Liver (tissue), 9 donors: Measurements from ENCODE around the gene DMD. TPM values are rescaled to one million over a fixed set of nuclear protein-coding genes. Genes with fewer than 3 reads are reported as not detected.

Source experiments
- DNase-seq: peaks from one replicate; pipeline ENCODE4 v3.0.0-alpha.2; 2017; ENCODE audit warnings: low spot score
- H3K27ac ChIP-seq, 2 donors: one replicate each; pipeline ENCODE4 v1.7.0; 2013; ENCODE audit warnings: inconsistent platforms in 2 of 2, low read length in 2 of 2, control low read depth in 1 of 2, low read depth in 1 of 2, mild to moderate bottlenecking in 1 of 2
- H3K27me3 ChIP-seq, 4 donors: one replicate each; pipeline versions ENCODE4 v1.6.1 to v1.7.0; 2013; ENCODE audit warnings: low read length in 3 of 4, inconsistent platforms in 1 of 4, mild to moderate bottlenecking in 1 of 4, moderate library complexity in 1 of 4; ENCODE audit not compliant: control insufficient read depth in 4 of 4, insufficient read depth in 4 of 4
- H3K36me3 ChIP-seq, 4 donors: one replicate each; pipeline versions ENCODE4 v1.6.1 to v1.7.0; 2013; ENCODE audit warnings: low read length in 3 of 4, mild to moderate bottlenecking in 3 of 4, low read depth in 1 of 4, moderate library complexity in 1 of 4; ENCODE audit not compliant: control insufficient read depth in 4 of 4, insufficient read depth in 3 of 4
- H3K4me1 ChIP-seq, 4 donors: one replicate each; pipeline versions ENCODE4 v1.6.1 to v1.7.0; 2013; ENCODE audit warnings: low read length in 3 of 4, mild to moderate bottlenecking in 3 of 4, moderate library complexity in 1 of 4; ENCODE audit not compliant: control insufficient read depth in 4 of 4, insufficient read depth in 4 of 4
- H3K4me3 ChIP-seq, 3 donors: one replicate each; pipeline versions ENCODE4 v1.6.1 to v1.7.0; 2013; ENCODE audit warnings: low read length in 3 of 3, control low read depth in 1 of 3, low read depth in 1 of 3, mild to moderate bottlenecking in 1 of 3
- H3K9ac ChIP-seq, 2 donors: one replicate each; pipeline ENCODE4 v1.7.0; 2013; ENCODE audit warnings: low read length in 2 of 2, mild to moderate bottlenecking in 2 of 2, moderate library complexity in 2 of 2, control low read depth in 1 of 2, low read depth in 1 of 2
- H3K9me3 ChIP-seq, 4 donors: one replicate each; pipeline versions ENCODE4 v1.6.1 to v1.7.0; 2013; ENCODE audit warnings: low read length in 3 of 4; ENCODE audit not compliant: control insufficient read depth in 4 of 4
- EGR1 ChIP-seq, 2 donors: IDR thresholded peaks; 2 replicates each; pipeline ENCODE4 v1.6.1; 2016 to 2018; ENCODE audit warnings: antibody characterized with exemption in 2 of 2, low read depth in 2 of 2
- FOXA1 ChIP-seq: IDR thresholded peaks from 2 replicates; pipeline ENCODE4 v1.6.1; 2016; ENCODE audit warnings: antibody characterized with exemption
- FOXA2 ChIP-seq: IDR thresholded peaks from 2 replicates; pipeline ENCODE4 v1.6.1; 2016; ENCODE audit warnings: antibody characterized with exemption
- GABPA ChIP-seq, 2 donors: IDR thresholded peaks in 1 of 2; conservative IDR thresholded peaks in 1 of 2; 2 replicates each; pipeline ENCODE4 v1.6.1; 2016; ENCODE audit warnings: antibody characterized with exemption in 2 of 2, mild to moderate bottlenecking in 1 of 2, moderate library complexity in 1 of 2
- HNF4A ChIP-seq, 2 donors: conservative IDR thresholded peaks; 2 replicates each; pipeline ENCODE4 v1.6.1; 2016; ENCODE audit warnings: antibody characterized with exemption in 2 of 2, mild to moderate bottlenecking in 2 of 2
- JUND ChIP-seq, 2 donors: IDR thresholded peaks; 2 replicates each; pipeline ENCODE4 v1.6.1; 2016; ENCODE audit warnings: antibody characterized with exemption in 2 of 2
- MAX ChIP-seq: IDR thresholded peaks from 2 replicates; pipeline ENCODE4 v1.6.1; 2016; ENCODE audit warnings: antibody characterized with exemption
- NR2F2 ChIP-seq: IDR thresholded peaks from 2 replicates; pipeline ENCODE4 v1.6.1; 2016; ENCODE audit warnings: antibody characterized with exemption
- REST ChIP-seq: IDR thresholded peaks from 2 replicates; pipeline ENCODE4 v1.6.1; 2016; ENCODE audit warnings: antibody characterized with exemption, mild to moderate bottlenecking
- RXRA ChIP-seq, 2 donors: IDR thresholded peaks; 2 replicates each; pipeline ENCODE4 v1.6.1; 2017 to 2018; ENCODE audit warnings: antibody characterized with exemption in 2 of 2, mild to moderate bottlenecking in 1 of 2
- SP1 ChIP-seq: IDR thresholded peaks from 2 replicates; pipeline ENCODE4 v1.6.1; 2018; ENCODE audit warnings: antibody characterized with exemption, mild to moderate bottlenecking
- TAF1 ChIP-seq: conservative IDR thresholded peaks from 2 replicates; pipeline ENCODE4 v1.6.1; 2016; ENCODE audit warnings: antibody characterized with exemption, mild to moderate bottlenecking
- YY1 ChIP-seq: IDR thresholded peaks from 2 replicates; pipeline ENCODE4 v1.6.1; 2016; ENCODE audit warnings: antibody characterized with exemption, mild to moderate bottlenecking
- ZBTB33 ChIP-seq: IDR thresholded peaks from 2 replicates; pipeline ENCODE4 v1.6.1; 2016; ENCODE audit warnings: antibody characterized with exemption
- WGBS: extraction: QIAGEN DNeasy Blood & Tissue Kit; methylation state at CpG from one replicate; pipeline ENCODE4 v1.1.7; 2013; 5-methylcytosine and 5-hydroxymethylcytosine counted together
- polyA plus RNA-seq, 2 donors: library from polyadenylated mRNA; stranded (reverse) in 1 of 2; unstranded in 1 of 2; fragments of 200-250 nt in 1 of 2; fragments of >200 nt in 1 of 2; fragmentation: Nextera tagmentation in 1 of 2; extraction: Ambion mirVana in 1 of 2; gene quantifications; one replicate each; pipeline versions ENCODE4 v1.2.1 to v1.2.3, GENCODE V29; 2013 to 2015
- total RNA-seq, 2 donors: library from RNA; depleted of rRNA; stranded (reverse); fragments of >200 nt; gene quantifications; one replicate each; pipeline ENCODE4 v1.2.3, GENCODE V29; 2014
- donor health status: healthy.
- donor health status: healthy.
- donor health status: healthy.
- donor health status: healthy.
- donor health status: healthy.

The DMD gene
- total and polyA plus RNA-seq, 4 donors, result 14.6 to 61.9 (median 23.9) TPM

- Histone ChIP-seq H3K4me1 (no peaks in the 10 kb centered on the region), H3K9ac (no peak overlapping the region), H3K9me3 (no peaks in the 10 kb centered on the region), H3K27ac (no peak overlapping the region), H3K4me3 (no peak overlapping the region), H3K27me3 (no peaks in the 10 kb centered on the region), H3K36me3 (no peaks in the 10 kb centered on the region)
- DNase-seq, result no peak
- no peak for TF ChIP-seq FOXA1
- no peak for TF ChIP-seq ZBTB33
- 73% methylated on average over 5 of the region's 5 CpGs for WGBS
Measured at GRCh38 chrX:32525234-32525633, 686.1 kb downstream of the DMD start.

GRCh38 chrX:32524385-32524784 lies 687.0 kb downstream of the DMD start:
- Histone ChIP-seq H3K27me3 (no peaks in the 10 kb centered on the region), H3K9ac (no peak overlapping the region), H3K36me3 (no peaks in the 10 kb centered on the region), H3K27ac (no peak overlapping the region), H3K4me1 (no peaks in the 10 kb centered on the region), H3K4me3 (no peak overlapping the region), H3K9me3 (no peaks in the 10 kb centered on the region)
- no peak for TF ChIP-seq RXRA (IDR thresholded peaks at IDR 0.05)
- no peak for DNase-seq
- WGBS, result 64% methylated on average over 2 of the region's 2 CpGs

GRCh38 chrX:32520789-32521188 lies 690.6 kb downstream of the DMD start:
- H3K27ac ChIP-seq, result no peak overlapping the region
- no peak overlapping the region for H3K4me3 ChIP-seq
- no peaks in the 10 kb centered on the region for H3K36me3 ChIP-seq
- DNase-seq, result no peak
- no peak overlapping the region for H3K9ac ChIP-seq
- WGBS, result 88% methylated on average over 2 of the region's 2 CpGs
- H3K27me3 ChIP-seq, result no peaks in the 10 kb centered on the region
- no peaks in the 10 kb centered on the region for H3K4me1 ChIP-seq
- no peaks in the 10 kb centered on the region for H3K9me3 ChIP-seq
- TF ChIP-seq GABPA (IDR thresholded peaks at IDR 0.05 in 1 of 2, conservative IDR thresholded peaks at IDR 0.05 in 1 of 2) (no peak), EGR1 (IDR thresholded peaks at IDR 0.05; ENCODE audit: low read depth in 2 of 2) (no peak), YY1 (no peak), MAX (no peak), HNF4A (conservative IDR thresholded peaks at IDR 0.05) (no peak), FOXA2 (no peak), TAF1 (no peak), NR2F2 (no peak), RXRA (IDR thresholded peaks at IDR 0.05) (no peak)

- H3K4me1 ChIP-seq, result no peaks in the 10 kb centered on the region
- no peaks in the 10 kb centered on the region for H3K36me3 ChIP-seq
- DNase-seq, result no peak
- no peak overlapping the region for H3K4me3 ChIP-seq
- H3K9me3 ChIP-seq, result no peaks in the 10 kb centered on the region
- no peak overlapping the region for H3K9ac ChIP-seq
- no peak overlapping the region for H3K27ac ChIP-seq
- 72% methylated on average over 5 of the region's 5 CpGs for WGBS
- TF ChIP-seq NR2F2, result no peak
- no peak for TF ChIP-seq SP1
- no peak for TF ChIP-seq YY1
- no peak for TF ChIP-seq JUND (IDR thresholded peaks at IDR 0.05)
- no peak for TF ChIP-seq REST
- H3K27me3 ChIP-seq, result no peaks in the 10 kb centered on the region
Measured at GRCh38 chrX:32514986-32515385, 696.4 kb downstream of the DMD start.
